SK-N-SH (cell line): ENCODE results near the gene IMPDH2.
A peak's percentile ranks its signal among the peaks of the same experiment; 100 is the strongest.

Experiments used
- CHD2 ChIP-seq: fragments of 150-350 bp; IDR thresholded peaks from 2 replicates; pipeline ENCODE4 v1.6.1; 2018; ENCODE audit warnings: low read length; ENCODE audit not compliant: partially characterized antibody
- CTCF ChIP-seq: fragments of 200-600 bp; sonication (generic); IDR thresholded peaks from 2 replicates; pipeline ENCODE4 v1.6.1; 2017; ENCODE audit warnings: antibody characterized with exemption, mild to moderate bottlenecking, moderate library complexity
- GABPA ChIP-seq: IDR thresholded peaks from 2 replicates; pipeline ENCODE4 v1.4.0; 2012; ENCODE audit warnings: low read depth, mild to moderate bottlenecking
- GATA2 ChIP-seq: sonication (generic); formaldehyde crosslinking; IDR thresholded peaks from 2 replicates; pipeline ENCODE4 v1.5.0; 2020; ENCODE audit warnings: mild to moderate bottlenecking, missing genetic modification reagents
- MXI1 ChIP-seq: IDR thresholded peaks from 2 replicates; pipeline ENCODE4 v1.6.1; 2012; ENCODE audit warnings: mild to moderate bottlenecking, low read depth, low read length, improper control_type of control experiment
- POLR2AphosphoS5 ChIP-seq: IDR thresholded peaks from 2 replicates; pipeline ENCODE4 v1.6.1; 2012; ENCODE audit warnings: low read depth, low read length
- RFX5 ChIP-seq: IDR thresholded peaks from 2 replicates; pipeline ENCODE4 v1.6.1; 2012; ENCODE audit warnings: mild to moderate bottlenecking, improper control_type of control experiment, low read length
- SIN3A ChIP-seq: IDR thresholded peaks from 2 replicates; pipeline ENCODE4 v1.6.1; 2012; ENCODE audit warnings: low read depth, mild to moderate bottlenecking, low read length, moderate library complexity, borderline replicate concordance
- TAF1 ChIP-seq: IDR thresholded peaks from 2 replicates; pipeline ENCODE4 v1.6.1; 2012; ENCODE audit warnings: low read depth, mild to moderate bottlenecking, low read length, moderate library complexity, borderline replicate concordance
- USF1 ChIP-seq: IDR thresholded peaks from 2 replicates; pipeline ENCODE4 v1.4.0; 2012; ENCODE audit warnings: low read depth, borderline replicate concordance
- YY1 ChIP-seq: IDR thresholded peaks from 2 replicates; pipeline ENCODE4 v1.4.0; 2012; ENCODE audit warnings: low read depth, mild to moderate bottlenecking
- TF ChIP-seq, protein P1 (sequence below): IDR thresholded peaks from 2 replicates; pipeline ENCODE4 v1.6.1; 2012; ENCODE audit warnings: mild to moderate bottlenecking, low read depth, low read length, moderate library complexity

DNA sequence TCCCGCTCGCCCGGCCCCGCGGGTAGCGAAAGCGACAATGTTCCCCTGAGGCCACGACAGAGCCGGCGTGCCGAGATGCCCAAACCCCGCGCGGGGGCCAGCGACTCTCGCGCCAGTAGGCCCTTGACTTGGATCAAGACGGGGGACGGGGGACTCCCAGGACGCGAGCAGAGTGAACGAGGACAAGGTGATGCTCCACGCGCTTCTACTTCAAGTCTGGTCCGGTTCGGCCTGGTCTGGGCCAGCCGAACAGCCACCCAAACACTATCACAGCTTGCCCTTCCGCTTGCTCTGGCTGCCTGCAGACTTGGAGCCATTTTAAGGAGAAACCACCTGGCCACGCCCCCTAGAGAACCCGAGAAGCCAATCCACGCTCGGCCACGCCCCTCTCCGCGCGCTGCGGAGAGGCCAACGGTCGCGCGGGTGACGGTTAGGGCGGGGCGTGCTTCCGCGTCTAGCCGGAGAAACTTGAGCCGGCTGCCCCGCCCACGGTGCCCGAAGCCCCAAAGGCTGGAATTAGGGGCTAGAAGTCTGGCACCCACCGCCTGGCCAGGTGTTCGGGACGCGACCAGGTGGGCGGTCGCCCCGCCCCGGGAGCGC lies 7.9 kb downstream of the IMPDH2 start:
- TF ChIP-seq CTCF (no peak), SIN3A (peak; percentile 88), YY1 (peak; percentile 29; the same call in 1 of the 2 replicates), GATA2 (CRISPR knock-in tag) (no peak), GABPA (peak; percentile 10; the same call in 1 of the 2 replicates), POLR2AphosphoS5 (peak; percentile 100), TAF1 (peak; percentile 98), MXI1 (peak; percentile 80), CHD2 (peak; percentile 71), RFX5 (peak; percentile 56; the same call in 1 of the 2 replicates), USF1 (no peak)
- TF ChIP-seq, protein P1, sequence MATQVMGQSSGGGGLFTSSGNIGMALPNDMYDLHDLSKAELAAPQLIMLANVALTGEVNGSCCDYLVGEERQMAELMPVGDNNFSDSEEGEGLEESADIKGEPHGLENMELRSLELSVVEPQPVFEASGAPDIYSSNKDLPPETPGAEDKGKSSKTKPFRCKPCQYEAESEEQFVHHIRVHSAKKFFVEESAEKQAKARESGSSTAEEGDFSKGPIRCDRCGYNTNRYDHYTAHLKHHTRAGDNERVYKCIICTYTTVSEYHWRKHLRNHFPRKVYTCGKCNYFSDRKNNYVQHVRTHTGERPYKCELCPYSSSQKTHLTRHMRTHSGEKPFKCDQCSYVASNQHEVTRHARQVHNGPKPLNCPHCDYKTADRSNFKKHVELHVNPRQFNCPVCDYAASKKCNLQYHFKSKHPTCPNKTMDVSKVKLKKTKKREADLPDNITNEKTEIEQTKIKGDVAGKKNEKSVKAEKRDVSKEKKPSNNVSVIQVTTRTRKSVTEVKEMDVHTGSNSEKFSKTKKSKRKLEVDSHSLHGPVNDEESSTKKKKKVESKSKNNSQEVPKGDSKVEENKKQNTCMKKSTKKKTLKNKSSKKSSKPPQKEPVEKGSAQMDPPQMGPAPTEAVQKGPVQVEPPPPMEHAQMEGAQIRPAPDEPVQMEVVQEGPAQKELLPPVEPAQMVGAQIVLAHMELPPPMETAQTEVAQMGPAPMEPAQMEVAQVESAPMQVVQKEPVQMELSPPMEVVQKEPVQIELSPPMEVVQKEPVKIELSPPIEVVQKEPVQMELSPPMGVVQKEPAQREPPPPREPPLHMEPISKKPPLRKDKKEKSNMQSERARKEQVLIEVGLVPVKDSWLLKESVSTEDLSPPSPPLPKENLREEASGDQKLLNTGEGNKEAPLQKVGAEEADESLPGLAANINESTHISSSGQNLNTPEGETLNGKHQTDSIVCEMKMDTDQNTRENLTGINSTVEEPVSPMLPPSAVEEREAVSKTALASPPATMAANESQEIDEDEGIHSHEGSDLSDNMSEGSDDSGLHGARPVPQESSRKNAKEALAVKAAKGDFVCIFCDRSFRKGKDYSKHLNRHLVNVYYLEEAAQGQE: peak; percentile 68; the same call in 1 of the 2 replicates
